ENCODE results near the gene SEMA4F.

DNA sequence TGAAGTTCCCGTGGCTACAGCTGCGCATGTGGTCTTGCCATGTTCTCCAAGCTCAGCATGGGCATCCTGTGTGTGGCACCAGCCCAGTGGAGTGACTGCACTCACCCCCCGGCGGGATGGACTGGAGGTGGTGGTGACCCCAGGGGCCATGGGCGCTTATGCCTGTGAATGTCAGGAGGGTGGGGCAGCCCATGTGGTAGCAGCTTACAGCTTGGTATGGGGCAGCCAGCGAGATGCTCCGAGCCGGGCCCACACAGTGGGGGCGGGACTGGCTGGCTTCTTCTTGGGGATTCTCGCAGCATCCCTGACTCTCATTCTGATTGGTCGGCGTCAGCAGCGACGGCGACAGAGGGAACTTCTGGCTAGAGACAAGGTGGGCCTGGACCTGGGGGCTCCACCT, 25.6 kb downstream of the SEMA4F start:
- TF ChIP-seq, protein P1, sequence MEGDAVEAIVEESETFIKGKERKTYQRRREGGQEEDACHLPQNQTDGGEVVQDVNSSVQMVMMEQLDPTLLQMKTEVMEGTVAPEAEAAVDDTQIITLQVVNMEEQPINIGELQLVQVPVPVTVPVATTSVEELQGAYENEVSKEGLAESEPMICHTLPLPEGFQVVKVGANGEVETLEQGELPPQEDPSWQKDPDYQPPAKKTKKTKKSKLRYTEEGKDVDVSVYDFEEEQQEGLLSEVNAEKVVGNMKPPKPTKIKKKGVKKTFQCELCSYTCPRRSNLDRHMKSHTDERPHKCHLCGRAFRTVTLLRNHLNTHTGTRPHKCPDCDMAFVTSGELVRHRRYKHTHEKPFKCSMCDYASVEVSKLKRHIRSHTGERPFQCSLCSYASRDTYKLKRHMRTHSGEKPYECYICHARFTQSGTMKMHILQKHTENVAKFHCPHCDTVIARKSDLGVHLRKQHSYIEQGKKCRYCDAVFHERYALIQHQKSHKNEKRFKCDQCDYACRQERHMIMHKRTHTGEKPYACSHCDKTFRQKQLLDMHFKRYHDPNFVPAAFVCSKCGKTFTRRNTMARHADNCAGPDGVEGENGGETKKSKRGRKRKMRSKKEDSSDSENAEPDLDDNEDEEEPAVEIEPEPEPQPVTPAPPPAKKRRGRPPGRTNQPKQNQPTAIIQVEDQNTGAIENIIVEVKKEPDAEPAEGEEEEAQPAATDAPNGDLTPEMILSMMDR (conservative IDR thresholded peaks at IDR 0.05 in 1 of 2, IDR thresholded peaks at IDR 0.05 in 1 of 2; ENCODE audit: low read depth in 1 of 2, low read length in 2 of 2), result no peak
- no peak for TF ChIP-seq EZH2 (IDR thresholded peaks at IDR 0.05; ENCODE audit: low read length, missing control alignments)

Measured in fibroblast of lung (primary cell).